ENCODE data around the gene GNAO1. TPM values are rescaled to one million over a fixed set of nuclear protein-coding genes. Genes with fewer than 3 reads are reported as not detected.

GNAO1 gene
- total and polyA plus RNA-seq, 9 of the 15 experiments (the other 6 are each of a cell fraction or from before 2014, with no cell fraction given): 0.07 to 0.42 (median 0.08) TPM; not detected in 5

GRCh38 chr16:56349711-56350161 is 158.4 kb downstream of the GNAO1 start:
- Histone ChIP-seq H3K36me3 (ENCODE audit: control insufficient read depth, insufficient read depth, low read length) (no peaks in the 10 kb centered on the region), H3K9me3 (replicated peaks; ENCODE audit: control insufficient read depth, insufficient read depth, low read depth, low read length) (no peaks in the 10 kb centered on the region), H4K20me1 (replicated peaks; ENCODE audit: control insufficient read depth, insufficient read depth, low read length) (peaks cover 28% of the 10 kb centered on the region), H3K9ac (ENCODE audit: insufficient read depth in 1 of 2, low read depth in 2 of 2, low read length in 2 of 2) (no peak overlapping the region), H2AFZ (ENCODE audit: low read depth, low read length) (no peak overlapping the region), H3K4me2 (ENCODE audit: insufficient read depth, low read length) (no peak overlapping the region), H3K79me2 (ENCODE audit: control insufficient read depth, insufficient read depth, low read length) (no peaks in the 10 kb centered on the region), H3K9me1 (ENCODE audit: control insufficient read depth, insufficient read depth, low read length) (no peaks in the 10 kb centered on the region), H3K4me3 (no peak overlapping the region), H3K27me3 (ENCODE audit: control insufficient read depth in 2 of 2, insufficient read depth in 2 of 2, low read length in 2 of 2) (peaks cover 17 to 66% of the 10 kb centered on the region in 2 experiments; a peak in 4 of 5 replicates), H3K27ac (ENCODE audit: extremely low read depth, low read depth, low read length) (no peak overlapping the region), H3K4me1 (replicated peaks in 1 of 2; ENCODE audit: control insufficient read depth in 2 of 2, insufficient read depth in 2 of 2, low read length in 2 of 2) (peaks cover under 1 to 19% of the 10 kb centered on the region in 2 experiments; a peak in 2 of 5 replicates)
- ATAC-seq (no peak), DNase-seq (ENCODE audit: extremely low read depth in 1 of 4, low spot score in 3 of 4) (no peak), FAIRE-seq (no peak)
- no peak for TF ChIP-seq NFIX (CRISPR knock-in tag; IDR thresholded peaks at IDR 0.05; ENCODE audit: low read depth)
- no peak for TF ChIP-seq TCF7 (IDR thresholded peaks at IDR 0.05; ENCODE audit: borderline replicate concordance)
- TF ChIP-seq ZBTB5 (IDR thresholded peaks at IDR 0.05): no peak
- TF ChIP-seq RFX7 (CRISPR knock-in tag; IDR thresholded peaks at IDR 0.05): no peak
- no peak for TF ChIP-seq GTF3C2 (IDR thresholded peaks at IDR 0.05; ENCODE audit: borderline replicate concordance, extremely low read depth, insufficient read length)
- no peak for TF ChIP-seq SIX5 (IDR thresholded peaks at IDR 0.05; ENCODE audit: borderline replicate concordance in 1 of 2, insufficient read depth in 1 of 2, low read depth in 1 of 2, low read length in 2 of 2)
- no peak for TF ChIP-seq PATZ1 (CRISPR knock-in tag; IDR thresholded peaks at IDR 0.05; ENCODE audit: borderline replicate concordance)
- TF ChIP-seq AFF4 (CRISPR knock-in tag; IDR thresholded peaks at IDR 0.05): no peak
- TF ChIP-seq THRAP3 (IDR thresholded peaks at IDR 0.05; ENCODE audit: borderline replicate concordance): no peak
- TF ChIP-seq NCOR1 (IDR thresholded peaks at IDR 0.05): no peak
- in situ Hi-C loops (cut with MboI) (no loop called here), intact Hi-C loops (cut with micrococcal nuclease) (loop anchor here (10.0 kb wide), 1 partner anchor 165 kb away; no protein-coding TSS in a partner anchor)
- no TSS peak for BruUV-seq (replicated peaks)
- 4% methylated on average over 16 of the region's 16 CpGs for WGBS (ENCODE audit: insufficient coverage, low coverage, missing lambda C conversion rate)
- CTCF ChIA-PET (ENCODE audit: low intra/inter-chr PET ratio): no interaction called here
- POLR2A ChIA-PET: interaction anchor here (0.6 to 1.1 kb wide), 3 partner anchors 15 to 220 kb away, joined by 3 read pairs; no protein-coding TSS in a partner anchor
